K562 (cell line): ENCODE data around the gene SERTAD3. TPM values are rescaled to one million over a fixed set of nuclear protein-coding genes. Genes with fewer than 3 reads are reported as not detected.

Source experiments
- CREM ChIP-seq: IDR thresholded peaks from 2 replicates; pipeline ENCODE4 v1.6.1; 2014; ENCODE audit warnings: antibody characterized with exemption, low read depth
- DIDO1 ChIP-seq: fragments of 450-650 bp; IDR thresholded peaks from 2 replicates; pipeline ENCODE4 v1.6.1; 2016; ENCODE audit warnings: low read depth, missing biosample characterization, missing genetic modification characterization
- DMBX1 ChIP-seq: fragments of 250-450 bp; sonication (Bioruptor Pico); IDR thresholded peaks from 2 replicates; pipeline ENCODE4 v1.8.0; 2022; ENCODE audit warnings: inconsistent platforms, mild to moderate bottlenecking, moderate library complexity, borderline replicate concordance
- ETS2 ChIP-seq: IDR thresholded peaks from 2 replicates; pipeline ENCODE4 v1.6.1; 2016; ENCODE audit warnings: borderline replicate concordance, missing genetic modification characterization, mild to moderate bottlenecking, moderate library complexity, missing compliant biosample characterization; ENCODE audit not compliant: poor library complexity, severe bottlenecking
- KHSRP ChIP-seq: fragments of 450-650 bp; IDR thresholded peaks from 2 replicates; pipeline ENCODE4 v1.6.1; 2017
- MCM5 ChIP-seq: fragments of 450-650 bp; IDR thresholded peaks from 2 replicates; pipeline ENCODE4 v1.6.1; 2016; ENCODE audit warnings: low read depth
- NBN ChIP-seq: fragments of 450-650 bp; IDR thresholded peaks from 2 replicates; pipeline ENCODE4 v1.6.1; 2016; ENCODE audit warnings: low read depth, mild to moderate bottlenecking
- NCOA4 ChIP-seq: fragments of 450-650 bp; IDR thresholded peaks from 2 replicates; pipeline ENCODE4 v1.6.1; 2018; ENCODE audit warnings: mild to moderate bottlenecking; ENCODE audit not compliant: partially characterized antibody
- RBM17 ChIP-seq: fragments of 200-400 bp; formaldehyde crosslinking; IDR thresholded peaks from 2 replicates; pipeline ENCODE4 v1.6.1; 2017; ENCODE audit warnings: low read depth, mild to moderate bottlenecking, low read length, borderline replicate concordance
- RBM39 ChIP-seq: fragments of 200-400 bp; formaldehyde crosslinking; optimal IDR thresholded peaks from 2 replicates; pipeline ENCODE3; 2018; ENCODE audit warnings: low read depth, low read length
- SIN3B ChIP-seq: fragments of 450-650 bp; IDR thresholded peaks from 2 replicates; pipeline ENCODE4 v1.6.1; 2017; ENCODE audit warnings: low read depth, mild to moderate bottlenecking, moderate library complexity
- SIRT6 ChIP-seq: IDR thresholded peaks from one replicate; pipeline ENCODE4 v1.6.1; 2012; ENCODE audit warnings: low read depth, mild to moderate bottlenecking, control low read depth, inconsistent platforms, low read length, moderate library complexity
- STAT5A ChIP-seq: IDR thresholded peaks from 2 replicates; pipeline ENCODE4 v1.6.1; 2012; ENCODE audit warnings: low read length, inconsistent platforms, borderline replicate concordance
- TGIF2 ChIP-seq: sonication (generic); formaldehyde crosslinking; IDR thresholded peaks from 2 replicates; pipeline ENCODE4 v1.8.1; 2022; ENCODE audit warnings: mild to moderate bottlenecking, missing genetic modification reagents, moderate library complexity
- ZBTB7A ChIP-seq: IDR thresholded peaks from 2 replicates; pipeline ENCODE4 v1.6.1; 2011; ENCODE audit warnings: low read depth, mild to moderate bottlenecking, low read length, moderate library complexity, borderline replicate concordance; ENCODE audit not compliant: control insufficient read depth
- ZNF174 ChIP-seq: fragments of 250-450 bp; sonication (Bioruptor Pico); IDR thresholded peaks from 2 replicates; pipeline ENCODE4 v1.4.0; 2020; ENCODE audit warnings: mild to moderate bottlenecking
- ZNF184 ChIP-seq: sonication (generic); formaldehyde crosslinking; IDR thresholded peaks from 2 replicates; pipeline ENCODE4 v1.5.0; 2020; ENCODE audit warnings: missing genetic modification reagents
- ZNF324 ChIP-seq: fragments of 250-450 bp; sonication (Bioruptor Pico); IDR thresholded peaks from 2 replicates; pipeline ENCODE4 v1.4.0; 2020; ENCODE audit warnings: mild to moderate bottlenecking
- ZNF583 ChIP-seq: fragments of 250-450 bp; sonication (Bioruptor Pico); IDR thresholded peaks from 2 replicates; pipeline ENCODE4 v1.4.0; 2020
- ZZZ3 ChIP-seq: fragments of 450-650 bp; IDR thresholded peaks from 2 replicates; pipeline ENCODE4 v1.6.1; 2016; ENCODE audit warnings: antibody characterized with exemption, mild to moderate bottlenecking, moderate library complexity
- polyA plus RNA-seq, 8 experiments: library from polyadenylated mRNA; depleted of rRNA in 4 of 8; stranded (reverse) in 5 of 8; unstranded in 3 of 8; fragments of >200 nt; fragmentation: Nextera tagmentation in 2 of 8; fragmentation: Illumina TruSeq in 1 of 8; extraction: Ambion mirVana in 2 of 8; extraction: Trizol in 1 of 8; gene quantifications; 2 replicates each; pipeline versions ENCODE4 v1.2.1 to v1.2.3, GENCODE V29; 2011 to 2014; ENCODE audit warnings: inconsistent platforms in 1 of 8, missing spikeins in 1 of 8
- total RNA-seq, 7 experiments: library from RNA; depleted of rRNA in 6 of 7; stranded (reverse); fragments of >200 nt in 6 of 7; fragmentation: Illumina TruSeq in 2 of 7; extraction: Trizol in 2 of 7; gene quantifications; 2 replicates each; pipeline versions ENCODE4 v1.2.1 to v1.2.3, GENCODE V29; 2011 to 2021; ENCODE audit warnings: low replicate concordance in 1 of 7
- TF ChIP-seq, protein P1 (sequence below): fragments of 250-450 bp; sonication (Bioruptor Pico); IDR thresholded peaks from 2 replicates; pipeline ENCODE4 v1.5.0; 2021
- TF ChIP-seq, protein P2 (sequence below): fragments of 250-450 bp; sonication (Bioruptor Pico); IDR thresholded peaks from 2 replicates; pipeline ENCODE4 v1.8.0; 2022; ENCODE audit warnings: inconsistent platforms
- TF ChIP-seq, protein P3 (sequence below): sonication (generic); formaldehyde crosslinking; IDR thresholded peaks from 2 replicates; pipeline ENCODE4 v1.8.1; 2022; ENCODE audit warnings: missing genetic modification reagents

Gene SERTAD3
- total and polyA plus RNA-seq, 9 of the 15 experiments (the other 6 are each of a cell fraction or from before 2014, with no cell fraction given), result 5.4 to 28.9 (median 17.5) TPM

DNA sequence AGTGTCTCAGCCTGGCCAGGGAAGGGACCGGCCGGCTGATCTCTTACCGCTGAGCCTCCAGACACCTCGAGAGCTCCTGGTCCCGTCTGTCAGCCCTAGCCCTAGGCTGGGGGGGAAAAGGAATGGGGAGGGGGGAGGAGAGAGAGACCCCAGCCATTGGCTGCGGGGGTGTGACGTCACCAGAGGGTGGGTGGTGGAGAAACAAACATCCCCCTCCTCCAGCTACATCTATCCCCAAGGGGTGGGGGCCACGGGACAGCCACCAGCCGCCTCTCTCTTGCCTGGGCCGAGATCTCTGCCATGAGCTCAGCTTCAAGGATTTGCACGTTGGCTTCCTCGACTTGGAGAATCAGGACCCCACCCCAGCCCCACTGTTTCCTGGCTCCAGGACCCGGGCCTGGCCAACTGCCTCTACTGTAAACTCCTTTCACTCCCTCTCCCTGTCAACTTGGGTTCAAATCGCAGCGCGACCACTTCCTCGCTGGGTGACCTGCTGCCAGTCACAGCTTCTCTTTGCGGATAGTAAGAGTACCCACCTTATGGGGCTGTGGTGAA, 30.8 kb downstream of the SERTAD3 start, which contains the start of gene PRX (continued):
- TF ChIP-seq, protein P1, sequence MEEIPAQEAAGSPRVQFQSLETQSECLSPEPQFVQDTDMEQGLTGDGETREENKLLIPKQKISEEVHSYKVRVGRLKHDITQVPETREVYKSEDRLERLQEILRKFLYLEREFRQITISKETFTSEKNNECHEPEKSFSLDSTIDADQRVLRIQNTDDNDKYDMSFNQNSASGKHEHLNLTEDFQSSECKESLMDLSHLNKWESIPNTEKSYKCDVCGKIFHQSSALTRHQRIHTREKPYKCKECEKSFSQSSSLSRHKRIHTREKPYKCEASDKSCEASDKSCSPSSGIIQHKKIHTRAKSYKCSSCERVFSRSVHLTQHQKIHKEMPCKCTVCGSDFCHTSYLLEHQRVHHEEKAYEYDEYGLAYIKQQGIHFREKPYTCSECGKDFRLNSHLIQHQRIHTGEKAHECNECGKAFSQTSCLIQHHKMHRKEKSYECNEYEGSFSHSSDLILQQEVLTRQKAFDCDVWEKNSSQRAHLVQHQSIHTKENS (CRISPR knock-in tag), result no peak
- TF ChIP-seq ZNF174, result no peak
- 0 out of 2 replicates have a peak, but pooled peaks have one; percentile 22 for TF ChIP-seq KHSRP
- no peak for TF ChIP-seq SIN3B
- no peak for TF ChIP-seq NBN
- TF ChIP-seq NCOA4, result no peak
- TF ChIP-seq ZNF583, result no peak
- peak; percentile 46; the same call in 1 of the 2 replicates for TF ChIP-seq ZBTB7A
- no peak for TF ChIP-seq ZZZ3
- no peak for TF ChIP-seq DMBX1 (CRISPR knock-in tag)
- peak; percentile 58; the same call in 1 of the 2 replicates for TF ChIP-seq CREM
- TF ChIP-seq DIDO1 (tag), result no peak
- TF ChIP-seq, protein P2, sequence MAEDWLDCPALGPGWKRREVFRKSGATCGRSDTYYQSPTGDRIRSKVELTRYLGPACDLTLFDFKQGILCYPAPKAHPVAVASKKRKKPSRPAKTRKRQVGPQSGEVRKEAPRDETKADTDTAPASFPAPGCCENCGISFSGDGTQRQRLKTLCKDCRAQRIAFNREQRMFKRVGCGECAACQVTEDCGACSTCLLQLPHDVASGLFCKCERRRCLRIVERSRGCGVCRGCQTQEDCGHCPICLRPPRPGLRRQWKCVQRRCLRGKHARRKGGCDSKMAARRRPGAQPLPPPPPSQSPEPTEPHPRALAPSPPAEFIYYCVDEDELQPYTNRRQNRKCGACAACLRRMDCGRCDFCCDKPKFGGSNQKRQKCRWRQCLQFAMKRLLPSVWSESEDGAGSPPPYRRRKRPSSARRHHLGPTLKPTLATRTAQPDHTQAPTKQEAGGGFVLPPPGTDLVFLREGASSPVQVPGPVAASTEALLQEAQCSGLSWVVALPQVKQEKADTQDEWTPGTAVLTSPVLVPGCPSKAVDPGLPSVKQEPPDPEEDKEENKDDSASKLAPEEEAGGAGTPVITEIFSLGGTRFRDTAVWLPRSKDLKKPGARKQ (CRISPR knock-in tag), result no peak
- no peak for TF ChIP-seq MCM5
- no peak for TF ChIP-seq ETS2 (tag)
- no peak for TF ChIP-seq TGIF2 (CRISPR knock-in tag)
- no peak for TF ChIP-seq SIRT6
- TF ChIP-seq RBM17, result no peak
- no peak for TF ChIP-seq STAT5A
- no peak for TF ChIP-seq ZNF184 (CRISPR knock-in tag)
- no peak for TF ChIP-seq RBM39
- TF ChIP-seq ZNF324, result no peak
- TF ChIP-seq, protein P3, sequence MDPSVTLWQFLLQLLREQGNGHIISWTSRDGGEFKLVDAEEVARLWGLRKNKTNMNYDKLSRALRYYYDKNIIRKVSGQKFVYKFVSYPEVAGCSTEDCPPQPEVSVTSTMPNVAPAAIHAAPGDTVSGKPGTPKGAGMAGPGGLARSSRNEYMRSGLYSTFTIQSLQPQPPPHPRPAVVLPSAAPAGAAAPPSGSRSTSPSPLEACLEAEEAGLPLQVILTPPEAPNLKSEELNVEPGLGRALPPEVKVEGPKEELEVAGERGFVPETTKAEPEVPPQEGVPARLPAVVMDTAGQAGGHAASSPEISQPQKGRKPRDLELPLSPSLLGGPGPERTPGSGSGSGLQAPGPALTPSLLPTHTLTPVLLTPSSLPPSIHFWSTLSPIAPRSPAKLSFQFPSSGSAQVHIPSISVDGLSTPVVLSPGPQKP (CRISPR knock-in tag), result no peak
